HCT116 (cell line): ENCODE data around the gene E4F1. TPM values are rescaled to one million over a fixed set of nuclear protein-coding genes. Genes with fewer than 3 reads are reported as not detected.
A peak's percentile ranks its signal among the peaks of the same experiment; 100 is the strongest.

Source experiments
- ATAC-seq: fragments of 200-7000 bp; cut with Tn5 transposase; 2 replicates; pipeline ENCODE4 v1.9.1; 2020; ENCODE audit warnings: mild to moderate bottlenecking, moderate library complexity
- BruUV-seq: library from RNA; stranded (reverse); fragments of 400-500 nt; replicated peaks from 2 replicates; lab custom pipeline; 2021; lab: Mats Ljungman, UMichigan
- CTCF ChIA-PET: fragments of 300-600 bp; sonication (Branson Sonifier 250); formaldehyde crosslinking; loops from one replicate; lab custom pipeline; 2021; ENCODE audit warnings: antibody characterized with exemption; lab: Charles Lee
- POLR2A ChIA-PET: fragments of 300-600, 350-600 bp; sonication (Branson Sonifier 250); formaldehyde crosslinking; loops from one replicate; lab custom pipeline; 2021; ENCODE audit warnings: antibody characterized with exemption; lab: Charles Lee
- RAD21 ChIA-PET, 2 experiments: fragments of 300-600 bp; sonication (Branson Sonifier 250); formaldehyde crosslinking; loops; one replicate each; lab custom pipeline; 2023; ENCODE audit warnings: low total read pairs in 2 of 2; ENCODE audit not compliant: uncharacterized antibody in 2 of 2, unreplicated experiment in 2 of 2, low non-redundant PET in 1 of 2; lab: Charles Lee
- DNase-seq: peaks from one replicate; pipeline ENCODE4 v3.0.0-alpha.2; 2010; ENCODE audit warnings: low read depth, low spot score
- H2AFZ ChIP-seq: fragments of 200-600 bp; shearing (Covaris generic), sonication (generic); 2 replicates; pipeline ENCODE4 v1.6.1; 2017; ENCODE audit warnings: low read depth, mixed run types, mixed read lengths, antibody characterized with exemption, low read length; ENCODE audit not compliant: poor library complexity, severe bottlenecking
- H3K27ac ChIP-seq: 2 replicates; pipeline ENCODE4 v1.5.1; 2012; ENCODE audit warnings: low read depth, low read length
- H3K27me3 ChIP-seq: fragments of 200-600 bp; sonication (generic); 2 replicates; pipeline ENCODE4 v1.6.1; 2016; ENCODE audit warnings: mixed run types, low read length, mixed read lengths; ENCODE audit not compliant: insufficient read depth
- H3K36me3 ChIP-seq, 2 experiments: fragments of 200-500 bp in 1 of 2; fragments of 200-600 bp in 1 of 2; sonication (Bioruptor generic) in 1 of 2; sonication (generic) in 1 of 2; 2 replicates each; pipeline versions ENCODE4 v1.5.1 to v1.6.1; 2014 to 2016; ENCODE audit warnings: low read length in 2 of 2, inconsistent platforms in 1 of 2, mixed read lengths in 1 of 2, mixed run types in 1 of 2; ENCODE audit not compliant: insufficient read depth in 2 of 2, control insufficient read depth in 1 of 2
- H3K4me1 ChIP-seq, 2 experiments: fragments of 200-600 bp in 1 of 2; sonication (generic) in 1 of 2; 2 replicates each; pipeline versions ENCODE4 v1.5.1 to v1.6.1; 2012 to 2017; ENCODE audit warnings: low read length in 2 of 2, inconsistent platforms in 1 of 2, mild to moderate bottlenecking in 1 of 2, mixed read lengths in 1 of 2, mixed run types in 1 of 2, moderate library complexity in 1 of 2; ENCODE audit not compliant: insufficient read depth in 2 of 2, control insufficient read depth in 1 of 2
- H3K4me2 ChIP-seq: fragments of 200-600 bp; sonication (generic); 2 replicates; pipeline ENCODE4 v1.6.1; 2017; ENCODE audit warnings: mixed run types, low read length, mixed read lengths
- H3K4me3 ChIP-seq, 2 experiments: fragments of 200-600 bp in 1 of 2; sonication (generic) in 1 of 2; replicated peaks in 1 of 2; 2 replicates each; pipeline ENCODE4 v1.5.1; 2011 to 2016; ENCODE audit warnings: low read length in 2 of 2, control low read depth in 1 of 2, low read depth in 1 of 2, mild to moderate bottlenecking in 1 of 2, mixed read lengths in 1 of 2, mixed run types in 1 of 2
- H3K79me2 ChIP-seq: fragments of 200-600 bp; sonication (generic); 2 replicates; pipeline ENCODE4 v1.6.1; 2017; ENCODE audit warnings: mild to moderate bottlenecking, mixed run types, low read length, moderate library complexity, mixed read lengths; ENCODE audit not compliant: insufficient read depth
- H3K9ac ChIP-seq: fragments of 200-600 bp; sonication (generic); 2 replicates; pipeline ENCODE4 v1.6.1; 2016; ENCODE audit warnings: low read length, mixed read lengths
- H3K9me2 ChIP-seq: fragments of 200-600 bp; sonication (generic), shearing (Covaris generic); 2 replicates; pipeline ENCODE4 v1.6.1; 2017; ENCODE audit warnings: mixed run types, mild to moderate bottlenecking, moderate library complexity; ENCODE audit not compliant: insufficient read depth
- H3K9me3 ChIP-seq, 2 experiments: fragments of 200-500 bp in 1 of 2; fragments of 200-600 bp in 1 of 2; sonication (Bioruptor generic) in 1 of 2; sonication (generic) in 1 of 2; 2 replicates each; pipeline ENCODE4 v1.6.1; 2014 to 2017; ENCODE audit warnings: low read length in 2 of 2, mixed read lengths in 2 of 2, inconsistent platforms in 1 of 2, low read depth in 1 of 2, mild to moderate bottlenecking in 1 of 2, mixed run types in 1 of 2, moderate library complexity in 1 of 2; ENCODE audit not compliant: control insufficient read depth in 1 of 2, insufficient read depth in 1 of 2
- H4K20me1 ChIP-seq: fragments of 200-600 bp; sonication (generic), shearing (Covaris generic); 2 replicates; pipeline ENCODE4 v1.6.1; 2017; ENCODE audit warnings: mixed run types, mild to moderate bottlenecking, moderate library complexity; ENCODE audit not compliant: insufficient read depth
- CBX3 ChIP-seq: IDR thresholded peaks from 2 replicates; pipeline ENCODE4 v1.6.1; 2012; ENCODE audit warnings: low read depth
- ELF1 ChIP-seq: IDR thresholded peaks from 2 replicates; pipeline ENCODE4 v1.6.1; 2012; ENCODE audit warnings: low read depth, borderline replicate concordance
- POLR2A ChIP-seq: IDR thresholded peaks from 2 replicates; pipeline ENCODE4 v1.7.0; 2011; ENCODE audit warnings: borderline replicate concordance; ENCODE audit not compliant: insufficient read depth, insufficient read length; ENCODE audit errors: extremely low read depth
- POLR2AphosphoS5 ChIP-seq: IDR thresholded peaks from 2 replicates; pipeline ENCODE4 v1.6.1; 2011; ENCODE audit warnings: mild to moderate bottlenecking, low read depth, low read length, moderate library complexity
- RAD21 ChIP-seq: IDR thresholded peaks from 2 replicates; pipeline ENCODE4 v1.6.1; 2012; ENCODE audit warnings: low read depth, mild to moderate bottlenecking
- REST ChIP-seq: IDR thresholded peaks from 2 replicates; pipeline ENCODE4 v1.6.1; 2012; ENCODE audit warnings: low read depth
- SIN3A ChIP-seq: IDR thresholded peaks from 2 replicates; pipeline ENCODE4 v1.6.1; 2012; ENCODE audit warnings: low read depth
- SRF ChIP-seq: IDR thresholded peaks from 2 replicates; pipeline ENCODE4 v1.6.1; 2012; ENCODE audit warnings: low read depth
- YY1 ChIP-seq: IDR thresholded peaks from 2 replicates; pipeline ENCODE4 v1.6.1; 2011; ENCODE audit warnings: low read length, low read depth, moderate library complexity, mild to moderate bottlenecking; ENCODE audit not compliant: insufficient replicate concordance; ENCODE audit errors: extremely low read depth
- ZFX ChIP-seq: fragments of 450-650 bp; IDR thresholded peaks from 2 replicates; pipeline ENCODE4 v1.6.1; 2017
- intact Hi-C: fragments of 100-400 bp; cut with micrococcal nuclease; formaldehyde crosslinking; loops from 2 replicates; pipeline ENCODE4 v1.10.0; 2022
- total RNA-seq: library from RNA; stranded (reverse); gene quantifications from one replicate; pipeline ENCODE4 v1.2.1, GENCODE V29; 2021; ENCODE audit not compliant: unreplicated experiment

The E4F1 gene
- total RNA-seq, 1 experiment from 2014 or later: 40.7 TPM

- H3K4me2 ChIP-seq: peak overlapping the region; percentile 99
- no peak overlapping the region for H2AFZ ChIP-seq
- peak overlapping the region; percentile 98 for H3K27ac ChIP-seq
- no peaks in the 10 kb centered on the region for H3K9me2 ChIP-seq
- H3K36me3 ChIP-seq: peaks cover 2 to 22% of the 10 kb centered on the region in 2 experiments; a peak in 2 of 4 replicates
- peak overlapping the region; percentile 62 to 84 for H3K4me3 ChIP-seq
- TF ChIP-seq POLR2A (peak; percentile 34), CBX3 (no peak)
- peaks cover 23 to 37% of the 10 kb centered on the region in 2 experiments for H3K4me1 ChIP-seq
- DNase-seq: no peak
- peaks cover 37% of the 10 kb centered on the region for H3K79me2 ChIP-seq
- H3K9me3 ChIP-seq: no peaks in the 10 kb centered on the region
- H4K20me1 ChIP-seq: peaks cover 9% of the 10 kb centered on the region; the same call in 1 of the 2 replicates
- no peaks in the 10 kb centered on the region for H3K27me3 ChIP-seq
- ChIA-PET CTCF (no interaction called here), RAD21 (no interaction called here), POLR2A (no interaction called here)
- peak overlapping the region; percentile 92 for H3K9ac ChIP-seq
- TSS peak; percentile 82 for BruUV-seq
- ATAC-seq: no peak
- intact Hi-C loops: no loop called here
These were observed 10.7 kb upstream of the E4F1 start for GRCh38 chr16:2212362-2213324.

GRCh38 chr16:2213817-2214718 is 9.3 kb upstream of the E4F1 start:
- Histone ChIP-seq H3K9me3 (no peaks in the 10 kb centered on the region), H3K9ac (peak overlapping the region; percentile 92), H3K4me2 (peak overlapping the region; percentile 99), H3K36me3 (peaks cover 0 to 14% of the 10 kb centered on the region in 2 experiments; a peak in 2 of 4 replicates), H3K27me3 (no peaks in the 10 kb centered on the region), H3K9me2 (no peaks in the 10 kb centered on the region), H3K4me1 (peaks cover 23 to 37% of the 10 kb centered on the region in 2 experiments), H3K27ac (peak overlapping the region; percentile 98), H2AFZ (no peak overlapping the region), H3K4me3 (peak overlapping the region; percentile 62 to 84), H4K20me1 (peaks cover 9% of the 10 kb centered on the region; the same call in 1 of the 2 replicates), H3K79me2 (peaks cover 33% of the 10 kb centered on the region)
- DNase-seq: no peak
- intact Hi-C loops: no loop called here
- BruUV-seq: no TSS peak
- ChIA-PET RAD21 (interaction anchor here in 1 of 2 experiments (1.0 kb wide), 1 partner anchor 19 kb away, joined by 5 read pairs; no protein-coding TSS in a partner anchor), CTCF (interaction anchor here (1.6 to 2.3 kb wide), 2 partner anchors 19 to 38 kb away, joined by 7 to 13 read pairs; partner anchors contain the start of gene ECI1), POLR2A (interaction anchor here (0.7 to 2.7 kb wide), 6 partner anchors 16 to 274 kb away, joined by 3 to 17 read pairs (median 8); partner anchors contain the start of genes ECI1, RPS2 and TRAF7)
- ATAC-seq: peak; percentile 0; the same call in 1 of the 2 replicates
- TF ChIP-seq SIN3A (no peak), RAD21 (no peak), ELF1 (no peak), POLR2AphosphoS5 (no peak), ZFX (peak; percentile 97), YY1 (no peak), REST (no peak), SRF (no peak)
